Stimulated activated CD8-positive, alpha-beta memory T cell treated with anti-CD3 and anti-CD28 coated beads, Interleukin-12 subunit alpha, Interleukin-12 subunit beta, amount 100 ng/mL, for 24 hours (primary cell): ENCODE data around the gene LRFN2.

Experiments
- DNase-seq: peaks from one replicate; pipeline ENCODE4 v3.0.0-alpha.2; 2020; ENCODE audit errors: extremely low read depth

The LRFN2 gene

DNA sequence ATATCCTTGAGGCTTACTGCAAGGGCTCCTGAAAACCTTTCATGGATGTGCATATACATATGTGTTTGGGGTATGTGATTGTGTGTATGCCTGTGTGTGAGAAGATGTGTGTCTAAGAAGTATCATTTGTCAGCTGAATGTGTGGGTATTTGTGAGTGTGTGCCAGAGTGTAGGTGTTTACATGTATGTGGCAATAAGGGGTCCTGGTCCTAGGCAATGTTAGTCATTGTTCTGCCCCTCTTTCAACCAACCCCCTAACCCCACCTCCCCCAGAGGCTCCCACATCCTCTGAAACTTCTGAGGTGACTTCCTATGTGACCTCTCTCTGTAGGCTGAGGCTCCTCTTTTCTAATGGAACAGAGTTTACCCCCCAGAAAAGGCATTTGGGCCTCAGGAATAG, 186.4 kb downstream of the LRFN2 start:
- DNase-seq, result no peak

DNA sequence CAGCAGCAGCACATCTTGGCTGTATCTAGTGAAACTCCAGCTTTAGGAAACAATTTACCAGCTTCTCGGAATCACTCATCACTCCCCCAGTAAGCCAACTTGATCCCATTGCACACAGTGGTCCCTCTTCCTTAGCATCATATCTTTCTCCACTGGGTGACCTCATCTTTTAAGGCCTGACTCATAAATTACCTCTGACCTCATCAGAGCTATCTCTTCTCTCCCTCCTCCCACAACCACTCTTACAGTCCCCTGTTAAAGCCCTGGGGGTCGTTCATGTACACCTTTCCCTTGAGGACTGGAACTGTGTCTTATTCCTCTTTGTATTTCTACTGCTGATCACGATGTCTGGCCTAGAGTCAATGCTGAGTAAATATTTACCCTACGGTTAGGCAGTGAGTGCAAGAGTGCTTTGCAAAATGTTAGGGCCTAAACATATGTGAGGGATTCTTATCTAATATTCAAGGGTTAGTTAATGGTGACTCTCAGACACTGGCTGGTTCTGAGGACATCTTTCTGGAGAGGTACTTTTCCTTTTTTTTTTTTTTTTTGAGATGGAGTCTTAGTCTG, 187.2 kb downstream of the LRFN2 start:
- DNase-seq, result no peak

DNA sequence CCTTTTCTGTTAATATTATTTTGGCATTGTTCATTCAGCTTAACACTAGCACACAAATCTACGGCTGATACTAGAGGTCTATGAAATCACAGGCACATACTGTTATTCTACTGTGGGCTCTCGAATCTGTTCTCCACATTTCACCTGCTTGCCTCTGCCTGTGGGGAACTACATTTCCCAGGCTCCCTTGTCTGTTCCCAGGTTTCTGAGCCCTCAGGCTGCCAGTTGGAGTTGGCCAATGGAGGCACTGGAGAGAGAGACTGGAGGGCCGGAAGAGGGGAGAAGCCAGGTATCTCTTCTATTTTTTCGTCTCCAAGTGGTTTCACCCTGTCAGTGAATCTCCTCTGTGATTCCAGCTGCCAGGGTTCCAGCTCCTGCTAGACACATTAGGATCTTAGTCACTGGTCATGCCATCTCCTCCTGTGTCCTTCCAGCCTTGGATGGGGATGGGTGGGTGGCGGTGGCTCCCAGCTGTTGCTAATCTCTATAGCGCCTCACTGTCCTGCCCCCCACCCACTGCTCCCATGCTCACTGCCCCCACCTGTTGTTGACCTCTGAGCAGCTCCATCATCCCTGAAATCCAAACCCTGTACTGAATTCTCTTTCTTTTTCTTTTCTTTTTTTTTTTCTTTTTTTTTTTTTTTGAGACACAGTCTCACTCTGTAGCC, 188.2 kb downstream of the LRFN2 start:
- no peak for DNase-seq

DNA sequence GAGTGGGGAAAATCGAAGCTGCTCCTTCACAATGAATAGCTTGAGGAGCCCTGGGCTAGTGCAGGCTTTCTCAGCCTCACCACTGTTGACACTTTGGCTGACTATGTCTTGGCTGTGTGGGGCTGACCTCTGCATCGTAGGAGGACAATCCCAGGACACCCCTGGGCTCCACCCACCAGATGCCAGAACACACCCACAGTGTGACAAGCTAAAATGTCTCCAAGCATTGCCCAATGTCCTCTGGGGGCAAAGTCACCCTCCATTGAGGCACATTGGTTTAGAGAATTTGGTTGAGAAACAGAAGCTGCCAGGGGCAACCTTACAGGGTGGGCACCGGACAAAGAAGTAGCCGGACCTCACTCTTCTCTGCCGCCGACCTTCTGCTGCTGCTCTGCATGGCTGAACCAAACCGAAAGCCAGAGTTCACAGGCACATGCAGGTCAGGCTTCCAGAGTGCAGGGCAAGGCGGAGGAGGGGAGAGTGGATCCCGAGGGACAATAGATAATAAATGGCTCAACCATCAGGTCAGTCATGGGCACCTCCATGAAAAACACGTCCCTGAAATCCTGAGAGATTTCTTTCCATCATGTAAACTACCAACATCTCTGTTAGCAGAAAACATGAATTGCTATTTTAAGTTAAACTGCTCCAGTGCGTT, 189.0 kb downstream of the LRFN2 start:
- no peak for DNase-seq

DNA sequence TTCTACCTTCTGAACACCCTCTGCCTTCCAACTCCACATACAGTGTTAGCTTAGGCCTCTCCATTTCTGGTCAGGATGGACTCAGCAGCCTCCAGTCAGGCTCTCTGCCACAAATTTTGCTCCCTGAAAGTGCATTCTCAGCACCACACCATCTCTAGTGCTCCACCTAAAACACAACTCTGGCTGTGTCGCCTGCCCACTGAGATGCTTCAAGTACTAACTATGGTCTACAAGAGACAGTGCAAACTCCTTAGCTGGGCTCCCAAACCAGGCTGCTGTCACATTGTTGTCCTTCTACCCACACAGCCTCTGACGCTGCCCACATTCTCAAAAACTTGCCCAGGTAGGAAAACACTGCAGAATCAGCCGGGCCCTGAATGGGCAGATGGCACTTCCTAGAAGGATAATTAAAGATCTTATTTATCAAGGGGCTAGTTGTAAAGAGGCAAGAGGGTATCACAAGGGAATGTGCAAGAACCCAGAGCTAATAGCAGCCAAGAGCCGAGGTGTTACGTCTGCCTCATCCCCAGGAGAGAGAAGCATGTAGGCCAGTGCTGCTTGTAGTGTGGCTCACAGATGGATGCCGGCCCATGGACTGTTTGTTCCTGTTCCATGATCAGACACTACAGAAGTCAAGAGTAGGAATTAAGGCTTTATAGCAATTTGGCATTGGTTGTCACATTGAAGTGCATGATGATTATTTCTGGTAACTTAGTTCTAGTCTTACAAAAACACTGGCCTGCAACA, 189.7 kb downstream of the LRFN2 start:
- no peak for DNase-seq

DNA sequence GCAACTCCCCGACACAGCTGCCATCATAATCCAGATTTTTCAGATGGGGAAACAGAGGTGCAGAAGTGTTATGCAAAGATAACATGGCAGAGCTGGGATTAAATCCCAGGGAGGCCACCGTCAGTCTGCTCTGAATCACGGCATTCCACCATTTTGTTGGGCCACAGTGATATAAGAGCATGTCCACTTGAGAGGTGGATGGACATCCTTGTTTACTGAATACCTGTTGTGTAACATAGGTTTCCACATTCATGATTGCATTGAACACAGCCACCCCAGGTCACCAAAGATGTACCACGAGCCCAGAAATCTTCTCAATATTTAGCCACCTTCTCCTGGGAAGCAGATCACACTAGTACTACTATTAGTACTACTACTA, 191.5 kb downstream of the LRFN2 start:
- DNase-seq, result no peak

DNA sequence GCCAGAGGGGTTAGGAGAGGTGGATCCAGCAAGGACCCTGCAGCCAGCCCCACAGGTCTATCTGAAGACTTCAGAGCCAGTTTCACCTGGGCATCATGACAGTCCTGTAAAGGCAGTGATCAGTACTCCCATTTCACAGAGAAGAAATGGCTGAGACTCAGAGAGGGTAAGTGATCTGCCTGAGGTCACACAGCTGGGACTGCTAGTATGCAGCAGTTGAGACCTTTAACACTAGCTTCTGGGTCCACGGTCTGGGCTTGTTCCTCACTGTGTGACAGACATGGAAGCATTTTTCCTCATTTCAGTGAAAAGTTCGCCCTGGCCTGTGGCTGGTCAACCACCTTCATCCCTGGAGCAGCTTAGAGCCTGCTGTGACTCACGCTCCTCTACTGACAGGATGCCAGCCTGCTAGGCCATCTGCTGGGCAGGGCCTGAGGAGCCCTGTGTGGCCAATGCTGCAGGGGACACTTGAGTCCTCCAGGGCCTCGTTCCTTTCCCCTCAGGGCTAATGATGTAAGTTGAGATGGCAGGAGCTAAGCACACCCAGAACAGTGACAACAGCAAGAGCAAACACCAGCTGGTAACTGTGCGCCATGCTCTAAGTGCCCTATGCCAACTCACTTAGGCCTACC, 192.0 kb downstream of the LRFN2 start:
- DNase-seq, result no peak

DNA sequence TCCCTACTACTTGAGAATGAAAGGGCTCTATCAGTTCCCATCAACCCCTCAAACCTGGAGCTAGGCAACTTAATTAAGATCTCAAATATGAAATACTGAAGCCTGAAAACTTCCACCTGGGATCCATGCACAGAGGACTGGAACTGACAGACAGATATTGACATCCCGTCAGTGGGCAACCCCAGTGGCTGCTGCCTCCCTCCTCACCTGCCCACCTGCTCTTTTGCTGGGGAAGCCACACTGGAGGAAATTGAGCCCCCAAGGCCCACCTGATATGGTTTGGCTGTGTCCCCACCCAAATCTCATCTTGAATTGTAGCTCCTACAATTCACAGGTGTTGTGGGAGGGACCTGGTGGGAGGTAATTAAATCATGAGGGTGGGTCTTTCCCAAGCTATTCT, 192.8 kb downstream of the LRFN2 start:
- no peak for DNase-seq

DNA sequence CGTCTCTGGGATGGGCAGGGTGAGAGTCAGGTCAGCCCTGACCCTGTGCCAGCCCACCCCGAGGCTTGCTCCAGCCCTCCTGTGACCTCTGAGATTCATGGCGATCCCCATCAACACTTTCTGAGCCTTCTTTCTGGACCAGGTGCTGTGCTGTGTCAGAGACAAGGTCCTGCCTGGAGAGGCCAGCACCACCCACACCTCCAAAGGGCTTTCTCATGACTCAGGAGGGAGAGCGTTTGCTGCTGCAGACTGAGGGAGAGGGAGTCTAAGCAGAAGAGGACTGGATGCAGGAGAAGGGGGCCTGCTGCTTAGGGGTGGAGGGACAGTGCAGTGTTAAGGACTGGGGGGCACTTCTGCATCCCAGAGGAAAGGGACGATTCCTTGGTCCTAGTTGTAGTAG, 193.5 kb downstream of the LRFN2 start:
- no peak for DNase-seq

DNA sequence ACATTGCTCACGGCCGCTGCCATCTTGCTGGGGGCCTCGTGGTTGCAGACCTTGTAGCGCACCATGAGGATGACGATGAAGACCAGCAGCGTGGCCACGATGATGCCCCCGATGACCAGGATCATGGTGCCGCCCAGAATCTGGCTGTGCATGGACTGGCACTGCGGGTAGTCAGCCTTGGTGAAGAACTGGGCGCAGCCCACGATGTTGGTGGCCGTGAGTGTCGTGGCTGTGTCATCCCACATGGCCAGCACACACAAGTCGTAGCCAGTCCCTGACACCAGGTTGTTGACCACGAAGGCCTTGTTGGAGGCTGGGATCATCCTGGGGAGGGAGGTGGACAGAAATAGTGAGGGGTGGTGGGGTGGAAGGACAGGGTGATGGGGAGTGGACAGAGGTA, 194.6 kb downstream of the LRFN2 start:
- DNase-seq, result no peak

DNA sequence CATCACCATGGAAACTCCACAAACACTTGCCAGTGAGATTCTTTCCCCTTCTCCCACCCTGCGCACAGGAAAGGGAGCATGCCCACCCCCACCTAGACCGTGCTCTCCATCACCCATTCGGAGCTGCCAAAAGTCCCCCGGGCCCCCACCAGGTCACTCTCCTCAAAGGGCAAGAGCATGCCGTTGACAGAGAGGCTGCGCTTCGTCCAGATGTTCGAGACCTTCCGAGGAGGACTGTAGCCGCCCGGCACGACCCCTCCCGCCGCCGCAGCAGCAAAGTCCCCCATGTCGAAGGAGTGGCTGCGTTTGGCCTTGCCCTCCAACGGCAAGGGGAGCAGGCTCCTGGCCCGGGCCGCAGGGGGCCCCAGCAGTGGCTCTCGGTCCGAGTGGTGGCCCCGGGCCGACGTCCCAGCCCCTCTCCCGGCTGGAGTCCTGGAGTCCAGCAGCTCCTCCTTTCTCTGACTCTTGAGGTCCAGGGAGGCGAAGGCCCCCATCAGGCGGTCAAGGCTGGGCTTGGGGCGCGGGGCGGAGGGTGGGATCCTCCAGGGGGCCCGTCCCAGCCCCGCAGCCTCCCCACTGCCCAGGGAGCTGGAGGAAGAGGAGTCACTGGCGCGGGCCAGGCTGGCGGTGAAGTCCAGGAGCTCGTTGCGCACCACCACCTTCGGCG, 195.2 kb downstream of the LRFN2 start:
- DNase-seq, result no peak

DNA sequence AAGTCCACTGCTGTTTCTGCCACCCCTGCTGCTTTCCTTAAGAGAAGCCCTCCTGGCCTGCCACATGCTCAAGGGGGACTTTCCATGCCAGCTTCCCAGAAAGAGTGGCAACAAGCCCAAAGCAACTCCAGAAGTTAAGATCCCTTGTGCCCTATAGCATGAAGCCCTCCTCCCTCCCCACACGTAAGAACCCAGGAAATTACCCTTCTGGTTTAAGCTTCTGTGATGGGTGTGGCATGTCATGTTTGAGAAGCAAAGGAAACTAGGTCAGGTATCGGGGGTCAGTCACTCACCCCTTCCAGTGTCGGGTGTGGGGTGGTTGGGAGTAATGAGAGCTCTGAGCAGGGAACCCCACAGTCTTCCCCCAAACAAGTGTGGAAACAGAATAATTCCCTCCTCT, 196.1 kb downstream of the LRFN2 start:
- no peak for DNase-seq

DNA sequence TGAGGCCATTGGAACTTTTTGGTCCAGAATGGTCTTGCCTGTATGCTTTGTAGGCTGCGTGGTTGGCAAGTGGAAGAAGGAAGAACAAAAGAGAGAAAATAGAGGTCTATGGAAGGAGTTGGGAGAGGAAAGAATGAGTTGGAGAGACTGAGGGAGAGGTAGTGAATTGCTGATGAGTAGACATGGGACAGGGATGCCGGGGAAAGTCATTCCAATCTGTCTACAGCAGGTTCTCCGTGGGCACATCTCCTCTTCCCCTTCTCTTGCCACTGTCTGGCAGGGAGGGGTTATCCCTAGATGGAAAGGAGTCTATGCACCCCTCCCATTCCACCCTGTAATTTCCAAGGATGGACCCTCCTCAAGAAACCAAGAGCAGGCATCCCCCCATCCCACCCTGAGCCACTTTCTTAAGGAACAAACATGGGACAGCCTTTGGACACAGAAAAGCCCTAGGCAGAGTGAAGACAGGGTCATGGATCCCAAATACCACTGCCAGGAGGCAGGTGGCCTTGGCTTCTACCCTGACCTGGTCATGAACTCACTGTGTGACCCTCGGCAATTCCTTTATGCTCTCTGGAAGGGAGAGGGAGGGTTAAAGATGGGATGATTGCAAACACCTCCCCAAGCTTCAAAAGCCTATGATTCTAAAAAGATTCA, 196.9 kb downstream of the LRFN2 start:
- DNase-seq, result no peak

DNA sequence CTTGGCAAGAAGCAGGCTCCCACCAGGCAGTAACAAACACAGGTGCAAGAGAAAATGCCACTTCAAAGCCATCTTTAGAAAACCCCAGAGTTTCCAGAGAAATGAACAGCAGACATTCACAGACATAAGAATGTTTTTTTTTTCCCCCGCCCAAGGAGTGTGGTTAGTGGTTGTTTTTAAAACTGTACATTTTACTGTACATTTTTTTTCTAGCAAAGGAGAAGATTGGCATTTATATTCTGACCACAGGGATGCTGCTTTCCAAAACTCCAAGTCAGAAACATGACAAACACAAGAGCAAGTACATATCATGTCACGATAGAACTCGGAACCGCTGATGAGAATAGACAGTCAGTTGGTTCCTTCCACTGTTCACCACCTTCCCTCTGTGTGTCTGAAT, 197.9 kb downstream of the LRFN2 start:
- DNase-seq, result no peak

DNA sequence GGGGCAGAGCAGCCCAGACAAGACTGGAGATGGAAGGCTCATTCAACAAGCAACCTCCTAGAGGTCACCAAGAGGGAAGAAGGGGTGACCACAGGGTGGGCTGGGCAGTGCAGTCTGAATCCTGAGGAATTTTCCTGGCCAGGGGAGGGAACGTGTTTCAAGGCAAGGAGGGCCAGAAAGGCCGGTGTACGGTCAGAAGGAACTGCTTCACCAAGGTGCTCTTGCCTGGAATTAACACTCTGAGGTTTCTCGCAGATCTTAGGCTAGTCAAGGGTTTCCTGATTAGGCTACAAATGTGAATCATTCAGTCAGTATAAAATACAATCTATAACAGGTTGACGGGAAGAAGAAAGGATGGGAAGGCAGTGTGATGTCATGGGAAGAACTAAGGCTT, 199.3 kb downstream of the LRFN2 start:
- no peak for DNase-seq

DNA sequence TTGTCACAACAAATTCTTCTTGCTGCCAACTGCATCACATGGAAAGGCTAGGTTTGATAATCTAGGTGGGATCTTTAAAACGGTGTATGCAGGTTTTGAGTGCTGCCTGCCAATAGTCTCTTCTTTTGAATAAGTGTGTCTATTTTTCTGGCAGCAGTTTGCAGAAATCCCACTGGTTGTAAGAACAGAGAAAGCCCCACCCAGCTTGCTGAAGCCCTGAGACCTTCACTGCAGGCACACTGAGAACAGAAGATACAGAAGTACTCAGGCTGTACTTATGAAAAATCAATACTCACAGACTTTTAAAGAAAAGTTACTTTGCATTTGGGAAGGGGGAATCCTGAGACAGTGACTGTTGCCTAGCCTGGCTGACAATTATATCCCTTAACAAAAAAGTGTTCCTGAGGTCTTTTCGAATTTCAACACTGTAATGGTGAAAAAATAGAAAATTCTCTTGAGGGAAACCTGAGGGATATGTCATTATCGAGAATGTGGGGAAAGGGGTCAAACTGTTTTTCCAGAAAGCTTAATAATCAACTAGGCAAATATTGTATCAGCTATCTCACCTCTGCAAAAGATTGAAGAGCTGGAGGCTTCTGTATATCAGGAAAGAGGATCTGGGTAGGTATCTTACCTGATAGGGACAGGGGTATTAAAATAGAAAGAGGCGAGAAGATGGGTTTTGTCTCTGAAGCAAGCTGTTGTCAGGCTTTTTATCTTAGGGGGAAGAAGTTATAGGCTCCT, 199.9 kb downstream of the LRFN2 start:
- no peak for DNase-seq

DNA sequence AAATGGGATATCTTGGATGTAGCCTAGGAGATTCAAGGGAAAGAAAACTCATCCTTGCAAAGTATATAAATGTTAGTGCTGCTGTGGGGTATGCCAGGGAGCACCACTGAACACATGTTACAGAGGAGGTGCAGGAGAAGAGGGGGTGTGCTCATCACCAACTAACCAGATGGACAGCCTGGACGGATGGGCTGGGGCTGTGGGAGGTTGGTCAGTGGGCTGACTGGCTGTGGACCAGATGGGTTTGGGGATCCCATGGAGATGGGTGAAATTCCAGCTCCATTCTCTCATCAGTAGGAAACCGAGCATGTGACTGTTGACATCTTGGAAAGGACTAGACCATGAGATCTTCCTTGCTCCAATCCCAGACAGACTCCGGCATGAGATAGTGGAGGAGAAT, 201.0 kb downstream of the LRFN2 start:
- DNase-seq, result no peak

DNA sequence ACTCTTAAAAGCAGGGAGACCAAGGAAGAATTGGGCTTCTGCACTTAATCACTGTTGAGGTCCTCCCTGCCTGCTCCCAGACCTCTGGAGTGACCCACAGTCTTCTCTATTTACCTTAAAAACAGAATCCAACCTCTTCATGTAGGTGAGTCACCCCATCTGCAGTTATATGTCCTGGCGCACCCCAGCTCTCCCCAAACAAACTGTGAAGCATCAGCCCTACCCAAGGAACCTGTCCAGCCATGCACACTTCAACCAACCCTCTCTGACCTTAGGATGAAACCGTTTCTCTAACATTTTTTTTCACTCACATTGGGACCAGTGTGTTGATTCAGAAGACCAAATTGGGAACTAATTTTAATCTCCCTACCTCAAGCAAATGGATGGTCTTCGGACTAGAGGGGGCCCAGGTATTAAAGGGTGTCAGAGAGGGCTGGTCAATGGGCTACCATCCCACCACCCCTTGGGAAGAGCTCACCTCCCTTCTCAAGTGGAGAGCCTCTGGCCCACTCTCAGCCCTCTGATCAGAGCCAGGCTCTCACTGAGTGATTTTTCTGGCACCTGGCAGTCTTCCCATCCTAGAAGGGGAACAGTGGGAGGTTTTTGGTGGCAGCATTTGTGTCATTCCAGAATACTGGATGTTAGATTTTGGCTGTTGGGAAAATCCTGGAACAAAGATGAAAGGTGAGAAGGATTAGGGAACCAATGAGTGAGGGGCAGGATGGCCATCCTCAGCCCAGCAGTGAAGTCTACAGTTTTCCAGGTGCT, 203.6 kb downstream of the LRFN2 start:
- no peak for DNase-seq

DNA sequence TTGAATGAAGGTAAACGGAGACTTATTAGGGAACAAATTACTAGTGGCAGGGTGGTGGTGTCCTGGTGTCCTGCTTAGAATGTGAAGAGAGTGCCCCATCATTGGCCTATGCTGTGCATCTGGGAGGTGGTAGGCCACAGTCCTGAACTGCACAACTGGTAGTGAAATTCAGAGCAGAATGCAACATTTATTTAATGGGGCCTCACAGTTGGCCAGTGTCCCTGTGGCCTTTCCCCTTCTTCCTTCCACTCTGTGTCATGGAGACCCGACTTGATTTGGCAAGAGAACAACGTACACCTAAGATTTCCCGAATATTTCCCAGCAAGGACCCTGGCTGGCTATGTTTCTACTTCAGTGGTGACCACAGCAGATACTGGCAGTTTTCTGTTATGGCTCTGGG, 206.9 kb downstream of the LRFN2 start:
- DNase-seq, result no peak

DNA sequence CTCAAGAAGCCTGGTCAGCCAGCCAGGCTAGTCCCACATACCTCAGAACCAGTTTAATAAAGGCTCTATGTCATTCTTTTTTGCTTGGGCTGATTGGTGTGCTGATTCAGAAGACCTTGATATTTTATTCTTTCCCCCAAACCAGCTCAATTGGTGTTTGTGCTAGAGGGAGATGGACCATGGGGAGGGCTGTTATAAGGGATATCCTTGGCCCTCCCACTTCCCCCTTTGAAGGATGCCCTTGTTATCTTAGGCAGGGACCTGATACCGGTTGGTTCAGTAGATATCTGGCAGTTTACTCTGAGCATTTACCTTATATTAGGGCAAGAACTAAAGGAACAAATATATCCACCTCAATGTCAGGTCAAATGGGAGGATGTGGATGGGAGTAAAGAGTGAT, 207.4 kb downstream of the LRFN2 start:
- DNase-seq, result no peak
